Psoas muscle (tissue), 8 donors: ENCODE results near the gene MYO1D. TPM values are rescaled to one million over a fixed set of nuclear protein-coding genes. Genes with fewer than 3 reads are reported as not detected.

Source experiments
- ATAC-seq, 4 donors: fragments of 200-7000 bp; cut with Tn5 transposase; one replicate each; pipeline ENCODE4 v1.9.1; 2020; ENCODE audit warnings: moderate library complexity in 3 of 4, mild to moderate bottlenecking in 2 of 4
- DNase-seq, 2 donors: peaks; one replicate each; pipeline ENCODE4 v3.0.0-alpha.2; 2020
- H3K27ac ChIP-seq: fragments of 200-600 bp; one replicate; pipeline ENCODE4 v1.8.0; 2022
- H3K27me3 ChIP-seq, 3 donors: fragments of 200-600 bp in 1 of 3; one replicate each; pipeline versions ENCODE4 v1.6.1 to v1.8.0; 2013 to 2022; ENCODE audit warnings: low read length in 2 of 3, mild to moderate bottlenecking in 2 of 3, moderate library complexity in 1 of 3; ENCODE audit not compliant: insufficient read depth in 3 of 3
- H3K36me3 ChIP-seq, 2 donors: fragments of 200-600 bp in 1 of 2; one replicate each; pipeline versions ENCODE4 v1.6.1 to v1.8.0; 2013 to 2022; ENCODE audit warnings: low read depth in 1 of 2, mild to moderate bottlenecking in 1 of 2, moderate library complexity in 1 of 2; ENCODE audit not compliant: insufficient read depth in 1 of 2
- H3K4me1 ChIP-seq: fragments of 200-600 bp; one replicate; pipeline ENCODE4 v1.8.0; 2022
- H3K4me3 ChIP-seq: fragments of 200-600 bp; one replicate; pipeline ENCODE4 v1.8.0; 2022; ENCODE audit warnings: mild to moderate bottlenecking
- H3K9me3 ChIP-seq: fragments of 200-600 bp; one replicate; pipeline ENCODE4 v1.8.0; 2022
- CTCF ChIP-seq: fragments of 200-600 bp; IDR thresholded peaks from one replicate; pipeline ENCODE4 v1.8.0; 2022; ENCODE audit warnings: antibody characterized with exemption
- WGBS, 3 donors: extraction: QIAGEN DNeasy Blood & Tissue Kit; methylation state at CpG; one replicate each; pipeline versions ENCODE4 v1.1.6 to v1.1.7; 2013; 5-methylcytosine and 5-hydroxymethylcytosine counted together
- intact Hi-C, 2 donors: fragments of 100-400 bp; cut with DNase I; formaldehyde crosslinking; loops; one replicate each; pipeline versions ENCODE4 v1.11.0 to v1.14.2; 2022
- polyA plus RNA-seq, 3 donors: library from polyadenylated mRNA; stranded (reverse); fragments of 200-250 nt; gene quantifications; one replicate each; pipeline ENCODE4 v1.2.3, GENCODE V29; 2013
- total RNA-seq, 4 donors: library from RNA; stranded (reverse); fragmentation: NEBNext Ultra II Directional in 2 of 4; extraction: Animal tissue kit (Norgen Biotek cat#: 25700) in 2 of 4; gene quantifications; one replicate each; pipeline versions ENCODE4 v1.2.1 to v1.2.4, GENCODE V29; 2021 to 2023
- donor health status: healthy with polysubstance abuse.
- donor health status: DM: no; HTN: no; CAD: no; lungs with moderate emphysema.
- donor health status: Bipolar disorder and iron deficiency.
- donor health status: healthy.
- donor health status: DM: yes; HTN: yes; CAD: no.
- donor health status: DM: no; HTN: no; CAD: no.
- donor health status: DM: no; HTN: no; CAD: no.
- donor health status: DM: yes; HTN: yes; CAD: no.

MYO1D gene
- total and polyA plus RNA-seq, 7 donors = 1.8 to 5.9 (median 4.1) TPM

GRCh38 chr17:32461853-32462617 is 414.9 kb downstream of the MYO1D start:
- no peak overlapping the region for H3K27ac ChIP-seq
- H3K9me3 ChIP-seq = no peaks in the 10 kb centered on the region
- peak; percentile 56 for TF ChIP-seq CTCF
- DNase-seq (no peak), ATAC-seq (peak; percentile 52 to 72 (median 68))
- 23 to 67% (median 43%) methylated on average over 1 of the region's 1 CpG for WGBS, 3 donors
- intact Hi-C loops = loop anchor here (2.0 to 10.0 kb wide), 2 partner anchors 147 to 293 kb away; no protein-coding TSS in a partner anchor
- H3K36me3 ChIP-seq = peaks cover 8 to 93% of the 10 kb centered on the region in 2 donors
- peaks cover 9% of the 10 kb centered on the region for H3K4me1 ChIP-seq
- no peak overlapping the region for H3K4me3 ChIP-seq
- H3K27me3 ChIP-seq = no peaks in the 10 kb centered on the region

GRCh38 chr17:32461498-32461852 is 415.4 kb downstream of the MYO1D start:
- ATAC-seq (peak; percentile 15 to 32 (median 28)), DNase-seq (no peak)
- Histone ChIP-seq H3K27ac (no peak overlapping the region), H3K36me3 (peaks cover 8 to 93% of the 10 kb centered on the region in 2 donors), H3K9me3 (no peaks in the 10 kb centered on the region), H3K4me3 (no peak overlapping the region), H3K4me1 (peaks cover 9% of the 10 kb centered on the region), H3K27me3 (no peaks in the 10 kb centered on the region)
- intact Hi-C loops = loop anchor here in 1 of 2 donors (10.0 kb wide), 1 partner anchor 293 kb away; no protein-coding TSS in a partner anchor
- TF ChIP-seq CTCF = no peak
- WGBS, 3 donors = 63 to 71% (median 64%) methylated on average over 4 of the region's 4 CpGs

GRCh38 chr17:32460054-32460453 is 416.9 kb downstream of the MYO1D start:
- H3K27ac ChIP-seq = no peak overlapping the region
- H3K4me1 ChIP-seq = peaks cover 9% of the 10 kb centered on the region
- ATAC-seq (no peak), DNase-seq (no peak)
- H3K36me3 ChIP-seq = peaks cover 10 to 93% of the 10 kb centered on the region in 2 donors
- intact Hi-C loops = loop anchor here in 1 of 2 donors (10.0 kb wide), 1 partner anchor 295 kb away; no protein-coding TSS in a partner anchor
- TF ChIP-seq CTCF = no peak
- no peaks in the 10 kb centered on the region for H3K9me3 ChIP-seq
- no peak overlapping the region for H3K4me3 ChIP-seq
- 94 to 97% (median 96%) methylated on average over 4 of the region's 4 CpGs for WGBS, 3 donors
- no peaks in the 10 kb centered on the region for H3K27me3 ChIP-seq

GRCh38 chr17:32458371-32458770 is 418.6 kb downstream of the MYO1D start:
- H3K27ac ChIP-seq = no peak overlapping the region
- H3K4me3 ChIP-seq = no peak overlapping the region
- peaks cover 15% of the 10 kb centered on the region for H3K4me1 ChIP-seq
- TF ChIP-seq CTCF = no peak
- no peaks in the 10 kb centered on the region for H3K27me3 ChIP-seq
- intact Hi-C loops = no loop called here
- H3K9me3 ChIP-seq = no peaks in the 10 kb centered on the region
- ATAC-seq = no peak
- DNase-seq = no peak
- peaks cover 15 to 93% of the 10 kb centered on the region in 2 donors for H3K36me3 ChIP-seq
